Nucleus accumbens (tissue), 56 donors: Measurements from ENCODE around the gene PSMG3.

Experiments used
- DNase-seq, 56 donors: peaks; one replicate each; lab custom pipeline; 2025; lab: John Stamatoyannopoulos, UW

The PSMG3 gene

GRCh38 chr7:1597066-1597760, 27.4 kb upstream of the PSMG3 start:
- DNase-seq, result no peak

GRCh38 chr7:1596181-1597043, 26.6 kb upstream of the PSMG3 start:
- no peak for DNase-seq

- DNase-seq, result no peak
Observed at GRCh38 chr7:1595636-1596035, 25.8 kb upstream of the PSMG3 start.

DNA sequence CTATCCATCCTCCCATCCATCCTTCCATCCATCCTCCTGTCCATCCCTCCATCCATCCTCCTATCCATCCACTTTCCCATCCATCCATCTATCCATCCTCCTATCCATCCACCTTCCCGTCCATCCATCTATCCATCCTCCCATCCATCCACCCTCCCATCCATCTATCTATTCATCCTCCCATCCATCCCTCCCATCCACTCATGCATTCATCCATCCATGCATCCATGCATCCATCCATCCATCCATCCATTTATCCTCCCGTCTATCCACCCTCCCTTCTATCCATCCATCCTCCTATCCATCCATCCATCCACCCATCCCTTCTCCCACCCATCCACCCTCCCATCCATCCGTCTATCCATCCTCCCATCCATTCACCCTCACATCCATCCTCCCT, 25.2 kb upstream of the PSMG3 start:
- no peak for DNase-seq

DNA sequence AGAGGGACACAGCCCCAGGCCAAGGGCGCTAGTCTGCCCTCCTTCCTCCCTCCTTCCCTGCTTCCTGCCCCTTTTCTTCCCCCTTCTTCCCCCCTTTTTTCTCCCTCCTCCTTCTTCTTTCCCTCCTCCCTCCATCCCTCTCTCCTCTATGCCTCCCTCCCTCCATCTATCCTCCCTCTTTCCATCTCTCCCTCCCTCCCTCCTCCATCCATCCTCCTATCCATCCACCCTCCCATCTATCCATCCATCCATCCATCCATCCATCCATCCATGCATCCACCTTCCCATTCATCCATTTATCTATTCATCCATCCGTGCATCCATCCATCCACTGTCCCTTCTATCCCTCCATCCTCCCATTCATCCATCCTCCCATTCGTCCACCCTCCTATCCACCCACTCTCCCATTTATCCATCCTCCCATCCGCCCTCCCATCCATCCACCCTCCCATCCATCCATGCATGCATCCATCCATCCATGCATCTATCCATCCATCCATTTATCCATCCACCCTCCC, 24.1 kb upstream of the PSMG3 start:
- no peak for DNase-seq

DNA sequence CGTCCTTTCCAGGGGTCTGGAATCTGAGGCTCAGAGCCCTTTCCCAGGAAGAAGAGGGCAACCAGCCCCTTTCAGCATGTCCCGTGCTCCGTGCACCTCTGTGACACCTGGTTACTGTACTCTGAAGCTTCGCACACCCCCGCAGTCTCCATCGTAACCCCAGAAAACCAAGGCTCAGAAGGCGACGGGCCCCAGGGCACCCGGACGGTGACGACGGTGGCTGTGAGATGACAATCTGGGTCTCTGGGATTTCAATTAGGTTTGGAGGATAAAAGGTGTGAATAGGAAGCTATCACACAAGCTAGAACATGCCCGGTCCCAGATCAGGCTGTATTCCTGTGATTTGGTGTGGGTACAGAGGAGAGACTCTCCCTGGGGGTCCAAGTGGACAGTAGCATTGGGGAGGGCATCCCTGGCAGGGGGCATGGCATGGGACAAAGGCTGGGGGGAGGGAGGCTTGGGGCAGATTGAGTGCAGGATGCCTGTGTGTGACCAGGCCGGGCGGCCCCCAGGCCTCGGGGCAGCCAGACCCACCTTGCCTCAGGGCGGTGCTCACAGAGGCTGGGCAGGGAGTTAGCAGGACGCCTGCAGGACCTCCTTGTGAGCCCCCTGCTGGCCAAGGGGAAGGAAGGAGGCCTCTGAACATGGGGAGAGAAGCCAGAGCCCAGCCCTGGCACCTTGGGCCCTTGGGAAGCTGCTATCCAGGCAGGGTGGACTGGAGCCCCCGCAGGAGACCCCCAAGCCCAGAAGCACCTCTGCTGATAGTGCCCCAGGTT, 23.4 kb upstream of the PSMG3 start:
- DNase-seq, result no peak

DNA sequence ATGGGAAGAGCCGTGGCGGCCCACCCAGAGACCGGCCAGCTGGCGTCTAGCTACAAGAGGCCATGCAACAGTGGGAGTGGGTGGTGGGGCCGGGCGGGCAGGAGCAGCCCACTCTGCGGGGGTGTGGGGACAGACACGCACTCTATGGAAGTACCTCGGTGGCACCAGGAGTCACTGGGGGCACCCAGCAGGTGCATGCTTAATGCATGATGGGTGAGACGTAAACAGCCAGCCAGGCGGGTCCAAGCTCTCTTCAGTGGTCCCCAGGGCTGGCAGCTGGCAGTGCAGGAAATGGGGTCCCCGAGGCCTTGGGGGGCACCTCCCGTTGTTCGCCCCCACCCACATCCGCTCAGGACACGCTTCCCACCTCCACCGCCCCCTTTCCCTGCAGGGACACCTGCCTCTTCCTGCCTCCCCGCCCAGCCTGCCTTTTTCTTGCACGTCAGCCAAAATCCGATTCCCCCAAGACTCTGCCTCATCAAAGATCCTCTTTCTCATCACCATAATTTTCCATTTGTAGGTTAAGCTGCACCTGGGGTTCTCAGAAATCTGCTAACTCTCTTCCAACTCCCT, 22.6 kb upstream of the PSMG3 start:
- no peak for DNase-seq

DNA sequence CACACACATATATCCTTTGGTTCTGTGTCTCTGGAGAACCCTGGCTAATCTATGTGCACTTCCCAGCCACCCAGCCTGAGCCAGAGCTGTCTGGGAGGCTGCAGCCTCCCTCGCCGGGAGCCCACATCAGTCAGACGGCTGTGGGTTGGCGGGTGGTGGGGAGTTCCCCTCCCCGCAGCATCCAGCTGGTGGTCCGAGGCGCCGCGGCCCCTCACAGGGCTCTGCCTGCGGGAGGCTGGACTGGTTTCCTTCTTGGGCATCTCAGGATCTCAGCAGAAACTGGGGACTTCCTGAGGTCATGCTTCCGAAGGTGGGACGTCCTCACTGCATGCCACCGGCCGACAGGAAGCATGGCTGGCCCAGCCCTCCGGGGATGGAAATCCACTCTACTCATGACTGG, 22.0 kb upstream of the PSMG3 start:
- no peak for DNase-seq

GRCh38 chr7:1591396-1591795, 21.6 kb upstream of the PSMG3 start:
- DNase-seq, result no peak

DNA sequence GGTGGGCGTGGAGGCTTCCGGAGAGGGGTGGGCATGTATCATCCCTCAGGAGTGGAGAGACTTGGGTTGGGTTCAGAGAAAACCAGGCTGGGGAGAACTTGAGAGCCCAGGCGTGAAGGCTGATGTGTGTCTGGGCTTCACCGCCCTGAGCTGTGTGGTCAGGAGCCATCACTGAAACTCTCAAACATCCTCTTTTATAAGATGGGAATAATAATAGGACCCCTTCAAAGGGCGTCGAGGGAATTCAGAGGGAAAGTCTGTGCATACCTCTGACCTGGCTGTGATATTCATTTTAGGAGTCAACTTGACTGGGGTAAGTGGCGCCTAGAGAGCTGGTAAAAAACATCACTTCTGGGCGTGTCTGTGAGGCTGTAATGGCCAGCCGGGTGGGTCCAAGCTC, 21.1 kb upstream of the PSMG3 start:
- no peak for DNase-seq

DNA sequence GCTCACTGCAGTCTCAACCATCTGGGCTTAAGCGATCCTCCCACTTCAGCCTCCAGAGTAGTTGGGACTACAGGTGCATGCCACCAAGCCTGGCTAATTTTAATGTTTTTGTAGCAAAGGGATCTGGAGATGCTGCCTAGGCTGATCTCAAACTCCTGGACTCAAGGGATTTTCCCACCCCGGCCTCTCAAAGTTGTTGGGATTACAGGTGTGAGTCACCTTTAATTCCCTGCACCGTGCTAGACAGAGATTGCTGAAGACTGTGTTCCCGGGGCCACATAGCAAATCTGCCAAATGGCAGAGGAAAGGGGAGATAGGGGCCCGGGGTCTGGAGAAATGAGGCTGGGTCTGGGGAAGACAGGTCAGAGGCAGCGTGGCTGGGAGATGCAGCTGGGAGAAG, 20.6 kb upstream of the PSMG3 start:
- DNase-seq, result no peak

DNA sequence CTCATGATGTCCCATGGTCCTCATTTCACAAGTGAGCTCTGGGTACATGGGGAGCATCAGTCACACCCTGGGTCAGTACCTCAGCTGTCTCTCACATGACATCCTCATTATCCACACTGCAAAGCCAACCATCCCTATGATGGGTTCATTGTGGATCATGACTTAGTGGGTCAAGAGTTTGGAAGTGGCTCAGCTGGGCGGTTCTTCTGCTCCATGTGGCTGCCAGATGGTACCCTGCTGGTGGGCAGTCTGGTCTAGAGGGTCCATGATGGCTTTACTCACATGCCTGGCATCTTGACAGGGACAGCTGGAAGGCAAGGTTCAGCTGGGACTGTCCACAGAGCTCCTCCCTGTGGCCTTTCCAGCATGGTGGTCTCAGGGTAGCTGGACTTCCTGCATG, 19.1 kb upstream of the PSMG3 start:
- no peak for DNase-seq

DNA sequence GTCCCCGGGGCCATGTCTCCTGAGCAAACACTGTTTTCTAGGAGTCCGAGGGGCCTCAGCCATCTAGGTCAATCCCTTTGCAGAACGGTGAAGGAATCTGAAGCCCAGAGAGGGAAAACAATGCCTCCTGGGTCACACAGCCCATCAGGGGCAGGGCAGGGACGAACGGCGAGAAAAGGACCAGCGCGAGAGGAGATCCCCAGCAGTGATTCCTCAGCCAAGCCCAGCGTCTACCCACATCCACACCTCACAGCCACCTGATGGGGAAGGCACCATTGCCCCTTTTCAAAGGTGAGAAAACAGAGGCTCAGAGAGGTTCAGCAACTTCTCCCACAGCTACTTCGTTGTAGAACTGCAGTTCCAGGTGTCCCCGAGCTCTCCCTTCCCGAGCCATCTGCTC, 17.9 kb upstream of the PSMG3 start:
- no peak for DNase-seq

DNA sequence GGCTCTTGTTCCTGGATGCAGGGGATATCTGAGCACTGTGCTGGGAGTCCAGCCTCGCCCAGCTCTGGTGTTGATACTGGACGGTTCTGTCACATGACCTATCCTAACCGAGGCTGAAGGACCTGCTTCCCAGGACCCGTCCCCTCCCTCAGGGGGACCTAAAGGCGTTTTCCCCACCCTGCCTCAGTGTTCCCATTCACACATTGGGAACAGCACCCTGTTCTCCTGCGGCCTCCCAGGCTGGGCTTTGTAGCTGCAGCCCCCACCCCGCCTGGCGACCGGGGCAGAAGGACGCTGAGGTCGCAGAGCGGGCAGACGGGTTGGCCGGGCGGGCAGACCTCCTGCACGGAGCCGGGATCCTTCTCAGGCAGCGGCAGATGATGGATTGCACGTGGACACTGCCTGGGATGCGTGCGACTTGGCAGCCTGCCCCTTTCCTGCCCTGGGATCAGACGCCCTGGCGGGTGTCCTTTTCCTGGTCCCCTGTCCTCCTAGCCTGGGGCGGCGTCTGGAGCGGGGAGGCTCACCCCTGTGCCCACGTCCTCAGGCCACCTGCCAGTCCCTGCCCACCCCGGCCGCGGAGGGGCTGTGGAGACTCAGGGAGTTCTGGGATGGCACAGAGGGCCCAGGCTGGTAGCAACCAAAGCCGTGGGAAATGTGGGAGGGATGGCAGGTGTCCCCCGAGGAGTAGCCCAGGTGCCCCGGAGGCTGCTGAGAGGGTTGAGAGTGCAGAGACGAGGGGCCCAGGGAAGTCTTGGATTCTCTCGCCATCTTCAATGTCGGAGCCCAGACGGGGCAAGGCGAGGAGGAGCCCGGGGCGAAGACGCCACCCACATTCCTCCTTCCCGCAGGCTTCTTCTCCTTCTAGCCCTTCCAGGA, 17.2 kb upstream of the PSMG3 start:
- DNase-seq, result no peak

DNA sequence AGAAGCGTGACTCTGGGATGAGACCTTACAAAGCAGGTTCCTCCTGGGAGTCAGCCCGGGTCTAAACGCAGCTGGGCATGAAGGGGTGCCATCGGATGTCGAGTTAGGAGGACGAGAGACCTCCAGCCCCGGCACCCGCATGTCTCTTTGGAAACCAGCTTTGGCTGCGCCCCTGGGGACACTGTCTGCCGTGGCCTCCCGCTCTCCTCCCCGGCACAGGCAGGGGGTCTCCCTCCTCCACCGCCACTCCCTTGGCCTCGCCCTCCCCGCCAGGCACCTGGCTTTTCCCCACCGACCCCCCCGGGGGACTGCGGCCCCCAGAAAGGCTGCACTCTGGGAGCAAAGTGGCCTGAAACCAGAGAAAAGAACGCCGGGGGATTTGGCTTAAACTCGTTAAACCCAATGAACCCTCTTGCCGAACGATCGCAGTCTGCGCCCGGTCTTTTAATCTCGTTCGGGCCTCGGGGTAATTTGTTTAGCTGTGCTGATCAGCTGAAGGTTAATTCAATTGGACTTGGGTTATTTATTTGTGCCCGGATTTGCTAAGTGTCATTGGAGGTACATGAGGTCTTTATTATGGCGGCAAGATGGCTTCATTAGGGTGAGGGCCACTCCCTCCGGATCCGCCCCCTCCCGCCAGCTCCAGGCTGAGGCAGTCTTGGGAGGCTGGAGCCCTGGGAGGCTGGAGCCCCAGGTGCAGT, 16.4 kb upstream of the PSMG3 start:
- no peak for DNase-seq

DNA sequence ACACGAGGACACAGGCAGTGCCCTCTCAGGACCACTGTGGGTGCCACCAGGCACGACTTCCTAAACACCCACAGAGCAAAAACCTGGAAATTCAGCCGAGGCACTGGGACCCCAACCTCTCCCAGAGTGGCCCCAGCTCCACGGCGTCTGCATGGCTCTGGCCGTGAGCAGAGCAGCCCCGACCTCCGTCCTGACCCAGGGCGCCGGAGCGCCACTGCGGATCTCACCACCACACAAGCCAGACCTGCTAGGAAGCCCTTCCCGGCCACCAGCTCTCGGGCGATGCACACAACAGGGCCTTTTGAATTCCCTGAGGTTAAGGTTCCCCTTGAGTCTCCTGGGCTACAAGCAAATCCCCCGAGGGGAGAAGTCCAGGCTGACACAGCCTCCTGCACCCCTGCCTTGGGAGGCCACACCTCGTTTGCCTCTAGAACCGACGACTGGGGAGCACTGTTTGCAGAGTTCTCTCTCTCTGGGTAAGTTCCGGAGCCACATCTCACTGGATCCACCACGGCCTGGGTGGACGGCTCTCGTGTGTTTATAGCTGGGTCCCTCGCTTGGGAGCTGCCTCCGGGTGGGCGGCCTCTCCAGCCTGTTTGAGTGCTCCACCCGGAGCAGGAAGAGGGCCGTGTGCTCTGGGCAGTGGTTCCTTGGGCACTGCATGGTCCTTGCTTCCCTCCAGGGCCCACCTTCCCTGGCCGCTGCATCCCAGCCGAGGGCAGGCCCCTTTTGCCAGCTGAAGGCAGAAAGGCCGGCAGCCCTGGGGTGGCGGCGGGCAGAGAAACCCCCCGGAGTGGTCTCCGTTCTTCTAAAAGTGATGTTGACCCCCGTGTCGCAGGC, 15.5 kb upstream of the PSMG3 start:
- DNase-seq, result no peak

DNA sequence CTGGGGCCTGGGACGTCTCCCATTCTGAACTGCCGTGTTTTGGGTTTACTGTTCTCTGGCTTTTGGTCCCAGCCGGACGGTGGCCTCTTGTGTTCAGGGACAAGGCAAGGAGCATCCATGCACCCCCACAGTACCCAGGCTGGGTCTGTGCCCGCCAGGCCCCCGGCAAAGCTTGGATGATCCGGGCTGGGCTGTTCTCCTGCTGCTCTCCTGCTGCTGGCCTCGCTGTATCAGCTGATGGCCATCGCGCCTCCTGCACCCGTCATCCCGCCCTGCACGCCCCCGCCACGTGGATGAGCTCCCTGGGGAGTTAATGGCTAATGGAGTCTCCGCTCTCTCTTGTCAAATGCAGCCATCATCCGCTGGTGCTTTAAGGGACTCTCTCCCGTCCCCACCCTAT, 14.9 kb upstream of the PSMG3 start:
- DNase-seq, result no peak

DNA sequence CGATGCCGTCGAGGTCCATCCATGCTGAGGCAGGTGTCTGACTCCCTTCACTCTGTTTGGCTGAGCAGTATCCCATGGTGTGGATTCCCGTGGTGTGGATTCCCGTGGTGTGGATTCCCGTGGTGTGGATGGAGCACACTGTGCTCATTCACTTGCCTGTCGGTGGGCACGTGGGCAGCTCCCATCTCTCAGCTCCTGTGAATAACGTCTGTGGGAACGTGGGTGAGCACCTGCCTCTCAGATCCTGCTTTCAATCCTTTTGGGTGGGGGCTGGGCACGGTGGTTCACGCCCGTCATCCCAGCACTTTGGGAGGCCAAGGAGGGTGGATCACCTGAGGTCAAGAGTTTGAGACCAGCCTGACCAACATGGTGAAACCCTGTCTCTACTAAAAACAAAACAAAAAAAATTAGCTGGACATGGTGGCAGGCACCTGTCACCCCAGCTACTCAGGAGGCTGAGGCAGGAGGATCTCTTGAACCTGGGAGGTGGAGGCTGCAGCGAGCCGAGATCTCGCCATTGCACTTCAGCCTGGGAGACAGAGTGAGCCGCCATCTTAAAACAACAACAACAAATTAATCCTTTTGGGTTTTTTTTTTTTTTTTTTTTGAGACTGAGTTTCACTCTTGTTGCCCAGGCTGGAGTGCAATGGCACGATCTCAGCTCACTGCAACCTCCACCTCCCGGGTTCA, 13.6 kb upstream of the PSMG3 start:
- DNase-seq, result peak in 4 of 56 donors; percentile 11 to 38 (median 17)
